Daoy (cell line): ENCODE measurements around the gene PLD3. TPM values are rescaled to one million over a fixed set of nuclear protein-coding genes. Genes with fewer than 3 reads are reported as not detected.
"Not testable (repeated sequence)": the region's sequence is repeated elsewhere in the genome, so short reads cannot be mapped to it uniquely, and the experiment has no call there.

Experiments used
- DNase-seq: peaks from one replicate; pipeline ENCODE4 v3.0.0-alpha.2; 2015; ENCODE audit warnings: low read depth
- total RNA-seq: library from RNA; depleted of rRNA; stranded (reverse); fragments of >200 nt; shearing (Covaris generic); gene quantifications from 2 replicates; pipeline ENCODE4 v1.2.3, GENCODE V29; 2014

The PLD3 gene
- total RNA-seq, 1 experiment from 2014 or later, result 121 TPM

- no peak for DNase-seq
These were observed 41.0 kb downstream of the PLD3 start for GRCh38 chr19:40389404-40390083.

- DNase-seq, result no peak
These were observed 41.7 kb downstream of the PLD3 start, which contains the start of gene HIPK4 for GRCh38 chr19:40390084-40390742. HIPK4 (minus strand) TSS chr19:40390181; CDS start chr19:40389902, 279 bp downstream.

- no peak for DNase-seq
These were observed 43.6 kb downstream of the PLD3 start for GRCh38 chr19:40392123-40392522.

- DNase-seq, result peak; percentile 23
These were observed 44.5 kb downstream of the PLD3 start for GRCh38 chr19:40392894-40393517.

- no peak for DNase-seq
These were observed 45.7 kb downstream of the PLD3 start for GRCh38 chr19:40393894-40394815.

GRCh38 chr19:40394816-40395210, 46.3 kb downstream of the PLD3 start:
- no peak for DNase-seq

- DNase-seq, result no peak
These were observed 47.5 kb downstream of the PLD3 start for GRCh38 chr19:40395956-40396355.

GRCh38 chr19:40396886-40397567, 48.5 kb downstream of the PLD3 start:
- no peak for DNase-seq

GRCh38 chr19:40397568-40397906, 49.0 kb downstream of the PLD3 start:
- no peak for DNase-seq

- DNase-seq, result no peak
These were observed 50.1 kb downstream of the PLD3 start for GRCh38 chr19:40398417-40399131.

- no peak for DNase-seq
These were observed 52.1 kb downstream of the PLD3 start for GRCh38 chr19:40400559-40400958.

GRCh38 chr19:40403262-40403984, 54.9 kb downstream of the PLD3 start:
- peak; percentile 95 for DNase-seq

- no peak for DNase-seq
These were observed 59.5 kb downstream of the PLD3 start for GRCh38 chr19:40407714-40408597.

- not testable (repeated sequence) for DNase-seq
These were observed 60.1 kb downstream of the PLD3 start for GRCh38 chr19:40408598-40408925.

GRCh38 chr19:40410030-40410389, 61.5 kb downstream of the PLD3 start:
- DNase-seq, result no peak

- no peak for DNase-seq
These were observed 62.8 kb downstream of the PLD3 start for GRCh38 chr19:40411125-40411842.

GRCh38 chr19:40411958-40412499, 63.5 kb downstream of the PLD3 start:
- no peak for DNase-seq

GRCh38 chr19:40412866-40413265, 64.4 kb downstream of the PLD3 start:
- no peak for DNase-seq
